ENCODE results near the gene TTC28.

The TTC28 gene

DNA sequence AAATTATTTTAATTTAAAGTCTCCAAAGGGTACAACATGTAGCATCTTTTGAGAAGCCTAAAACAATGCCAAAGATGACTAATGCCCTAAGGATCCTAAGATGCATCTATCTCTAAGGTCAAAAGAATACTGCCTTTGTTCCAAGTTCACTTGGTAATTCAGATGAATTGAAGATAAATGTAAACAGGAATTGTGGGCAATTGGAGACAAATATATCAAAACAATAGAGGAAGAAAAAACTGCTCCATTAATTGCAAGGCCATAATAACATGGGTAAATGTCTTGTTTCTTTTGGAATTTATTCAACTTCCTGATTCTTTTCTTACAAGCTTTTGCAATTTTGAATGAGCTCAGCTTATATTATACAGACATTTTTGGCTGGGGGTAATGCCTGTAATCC, 338.6 kb downstream of the TTC28 start:
- no peak for DNase-seq

DNA sequence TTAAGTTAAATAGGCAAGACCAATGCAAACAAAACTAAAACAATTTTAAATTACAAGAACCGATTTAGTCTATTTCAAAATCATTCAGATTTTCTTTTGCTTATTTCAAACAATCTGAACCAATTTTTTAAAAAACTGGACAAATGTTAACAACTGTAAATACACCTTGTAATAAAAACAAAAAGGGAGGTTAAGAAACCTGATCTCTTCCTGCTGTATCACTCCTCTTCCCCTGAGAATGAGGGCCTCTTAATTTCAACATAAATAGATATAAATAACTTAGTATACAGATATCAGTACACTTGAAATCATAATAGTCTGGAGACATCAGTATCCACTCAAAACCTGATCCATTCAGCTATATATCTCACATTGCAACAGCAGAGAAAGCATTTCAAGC, 346.6 kb downstream of the TTC28 start:
- DNase-seq: no peak

DNA sequence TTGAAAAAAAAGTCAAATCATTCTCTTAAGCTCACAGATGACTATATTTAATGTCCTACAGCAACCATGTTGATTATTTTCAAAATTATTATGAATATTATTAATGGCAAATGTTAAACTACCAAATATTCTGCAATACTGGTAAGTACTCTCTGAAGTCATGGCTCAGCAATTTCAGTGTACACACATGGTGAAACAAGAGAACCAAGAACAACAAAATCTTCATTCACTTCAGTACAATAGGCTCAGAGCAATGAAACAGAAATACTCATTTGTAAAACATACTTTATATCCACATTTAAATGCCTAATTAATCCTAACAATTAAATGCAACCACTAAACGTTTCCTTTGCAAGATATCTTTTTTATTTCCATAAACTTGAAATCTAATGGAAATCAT, 347.2 kb downstream of the TTC28 start:
- DNase-seq: no peak

DNA sequence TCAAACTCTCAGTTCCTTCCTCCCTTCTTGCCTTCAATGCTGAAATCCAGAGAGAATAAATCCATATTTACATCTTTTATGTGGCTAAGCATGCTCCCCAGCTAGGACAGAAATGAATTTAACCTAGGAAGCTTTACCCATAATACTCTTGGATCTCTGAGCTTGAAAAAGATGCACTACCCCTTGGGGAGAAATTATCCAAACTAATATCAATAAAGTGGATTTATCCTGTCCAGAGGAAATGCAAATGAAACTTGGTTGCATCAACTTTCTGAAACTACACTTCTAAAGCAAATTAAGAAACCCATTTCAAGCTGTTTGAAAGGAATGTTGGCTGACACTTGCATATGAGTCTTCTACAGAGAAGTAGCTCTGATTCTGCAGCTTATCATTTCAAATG, 347.9 kb downstream of the TTC28 start:
- DNase-seq: no peak

DNA sequence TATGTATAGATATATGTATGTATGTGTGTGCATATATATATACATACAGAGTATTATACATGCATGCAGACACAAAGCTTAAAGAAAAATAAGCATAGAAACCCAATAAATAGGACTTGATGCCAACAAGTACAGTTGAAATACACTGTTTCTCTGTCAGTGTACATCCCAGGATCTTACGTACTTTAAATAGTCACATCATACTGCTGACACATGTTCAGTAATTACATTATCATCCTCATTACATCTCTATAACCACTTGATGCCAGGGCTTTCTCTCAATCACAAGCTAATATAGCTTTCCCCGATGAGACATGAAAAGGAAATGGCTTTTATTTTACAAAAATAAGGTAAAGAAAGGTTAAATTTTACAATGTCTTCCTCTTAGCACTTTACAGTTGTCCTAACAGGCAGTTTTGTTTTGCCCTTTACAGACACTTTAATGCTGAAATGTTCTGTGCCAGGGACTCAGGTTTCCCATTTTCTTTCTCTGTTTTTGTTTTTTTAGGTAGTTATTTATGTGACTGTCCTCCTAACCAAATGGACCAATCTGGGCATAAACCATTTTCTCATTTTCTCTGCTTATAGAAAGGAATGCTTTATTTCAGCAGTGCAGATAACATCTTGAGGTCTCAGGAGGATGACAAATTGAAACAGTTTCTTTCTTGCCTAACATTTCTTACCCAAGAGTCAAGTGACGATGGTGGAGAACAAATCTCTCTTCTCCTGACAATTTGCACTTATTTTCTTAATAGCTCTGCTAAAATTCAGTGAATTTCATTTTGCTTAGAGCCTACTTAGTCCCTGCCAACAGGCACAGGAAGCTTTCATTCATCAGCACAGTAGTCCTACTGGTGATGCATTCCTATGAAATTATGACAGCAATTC, 350.2 kb downstream of the TTC28 start:
- no peak for DNase-seq

DNA sequence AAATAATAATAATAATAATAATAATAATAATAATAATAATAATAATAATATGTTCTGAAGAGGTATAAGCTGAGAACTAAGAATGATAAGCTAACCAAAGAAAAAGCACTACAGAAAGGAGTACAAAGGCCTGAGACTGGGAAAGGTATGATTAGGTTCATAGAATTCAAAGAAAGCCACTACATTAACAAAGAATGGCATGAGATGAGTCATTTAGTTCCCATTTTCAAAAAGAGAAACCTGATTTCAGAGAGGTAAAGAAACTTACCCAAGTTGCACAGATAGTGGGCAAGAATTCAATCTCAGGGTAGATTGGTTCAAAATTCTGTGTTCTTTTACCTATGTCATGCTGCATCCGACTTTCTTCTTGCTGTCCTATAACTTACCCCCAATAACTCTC, 350.9 kb downstream of the TTC28 start:
- DNase-seq: no peak

DNA sequence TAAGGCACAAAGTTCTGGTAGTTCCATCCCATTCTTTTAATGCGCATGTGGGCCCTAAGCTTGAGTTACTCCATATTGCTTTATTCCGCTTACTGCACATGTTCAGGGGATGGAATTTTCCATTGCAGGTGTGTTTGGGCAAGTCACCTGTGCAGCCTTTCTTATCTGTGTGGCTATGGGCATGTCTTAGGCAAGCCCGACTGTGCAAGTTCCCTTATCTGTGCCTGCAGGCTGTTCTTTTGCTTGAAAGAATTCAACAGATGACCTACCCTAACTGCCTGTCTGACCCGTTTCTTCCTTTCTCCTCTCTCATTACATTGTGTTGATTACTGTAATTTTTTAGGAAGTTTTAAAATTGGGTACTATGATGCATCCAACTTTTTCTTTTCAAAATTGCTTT, 363.6 kb downstream of the TTC28 start:
- no peak for DNase-seq

DNA sequence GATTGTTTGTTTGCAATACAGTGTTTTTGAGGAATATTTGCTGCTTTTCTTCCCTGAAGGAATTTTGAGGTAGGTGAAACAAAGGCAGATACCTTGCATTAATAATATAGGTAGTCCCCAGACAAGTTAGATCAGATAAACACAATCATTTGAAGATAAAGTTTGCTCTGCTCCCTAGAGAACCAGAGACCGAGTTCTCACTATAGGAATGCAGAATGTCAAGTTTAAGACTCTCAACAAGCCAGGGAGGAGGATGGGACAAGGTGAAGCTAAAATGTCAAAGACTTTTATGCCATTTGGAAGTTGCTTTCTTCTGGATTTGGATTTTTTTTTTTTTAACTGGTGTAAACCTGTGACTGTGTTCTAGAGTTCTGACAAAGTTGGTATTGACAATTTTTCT, 364.7 kb downstream of the TTC28 start:
- no peak for DNase-seq

DNA sequence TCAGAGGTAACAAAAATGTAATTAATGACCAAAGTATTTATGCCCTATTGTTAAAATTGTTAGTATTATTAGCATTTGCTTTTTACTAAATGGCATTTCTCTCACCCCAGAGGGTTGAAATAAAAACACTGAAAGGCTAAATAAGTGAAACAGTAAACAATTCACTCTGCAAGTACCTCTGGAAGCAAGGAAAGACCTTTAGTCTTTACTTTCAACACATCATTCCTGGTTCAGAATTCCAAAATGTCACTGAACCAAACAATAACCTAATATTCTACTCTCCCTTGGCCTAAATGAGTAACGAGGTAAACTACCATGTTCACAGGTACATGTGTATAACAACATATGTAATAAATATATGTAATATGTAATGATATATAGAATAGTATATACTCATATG, 369.3 kb downstream of the TTC28 start:
- DNase-seq: no peak

DNA sequence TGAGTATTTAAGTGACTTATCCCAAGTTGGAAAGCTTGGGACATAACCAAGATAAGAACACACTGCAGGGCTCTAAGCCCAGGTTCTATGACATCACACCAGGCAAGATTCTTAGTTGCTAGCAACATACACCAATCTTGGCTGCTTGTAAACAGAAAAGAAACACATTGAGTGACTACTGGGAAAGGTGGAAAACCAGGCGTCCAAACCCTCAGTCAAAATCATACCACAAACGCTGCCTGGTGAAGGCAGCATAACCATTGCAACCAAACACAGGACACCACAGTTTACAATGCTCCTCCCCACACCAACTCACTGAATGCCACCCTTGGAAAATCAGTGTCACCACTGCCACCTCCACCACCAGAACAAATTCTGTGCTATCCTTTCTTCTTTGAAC, 379.9 kb downstream of the TTC28 start:
- DNase-seq: no peak

DNA sequence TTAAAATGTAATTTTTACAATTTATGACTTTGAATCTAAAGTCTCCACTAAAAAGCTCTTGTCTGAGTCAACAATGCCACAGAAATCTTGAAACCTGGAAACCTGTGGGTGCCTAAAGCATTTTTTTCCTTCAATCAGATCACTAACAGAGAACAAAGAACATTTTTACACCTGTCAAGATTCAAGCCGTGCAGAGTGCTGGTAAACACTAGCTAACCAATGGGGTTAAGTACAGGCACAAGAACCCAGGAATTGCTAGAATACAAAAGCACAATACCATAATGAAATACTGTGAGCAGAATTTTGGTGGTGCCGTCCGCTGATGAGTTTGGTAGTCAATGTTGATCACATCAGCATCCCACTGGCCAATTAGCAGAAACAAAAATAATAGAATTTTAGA, 380.3 kb downstream of the TTC28 start:
- no peak for DNase-seq

DNA sequence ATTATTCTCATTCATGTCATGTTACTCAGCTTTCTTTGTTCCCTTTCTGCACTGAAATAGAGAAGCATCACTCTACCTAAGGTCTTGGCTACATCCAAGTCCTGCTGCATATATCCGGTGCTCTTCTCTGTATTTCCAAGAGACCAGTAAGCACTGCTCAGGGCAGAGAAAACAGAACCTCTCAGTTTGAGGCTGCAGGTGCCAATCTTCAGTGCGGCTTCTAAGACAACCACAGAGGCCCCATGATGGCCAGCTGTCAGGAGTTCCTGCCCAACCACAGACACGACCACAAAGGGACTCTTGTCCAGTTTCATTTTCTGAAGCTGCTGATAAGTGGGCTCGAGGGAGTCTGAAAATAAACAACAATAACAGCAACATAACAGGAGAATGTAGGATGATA, 382.1 kb downstream of the TTC28 start:
- no peak for DNase-seq

DNA sequence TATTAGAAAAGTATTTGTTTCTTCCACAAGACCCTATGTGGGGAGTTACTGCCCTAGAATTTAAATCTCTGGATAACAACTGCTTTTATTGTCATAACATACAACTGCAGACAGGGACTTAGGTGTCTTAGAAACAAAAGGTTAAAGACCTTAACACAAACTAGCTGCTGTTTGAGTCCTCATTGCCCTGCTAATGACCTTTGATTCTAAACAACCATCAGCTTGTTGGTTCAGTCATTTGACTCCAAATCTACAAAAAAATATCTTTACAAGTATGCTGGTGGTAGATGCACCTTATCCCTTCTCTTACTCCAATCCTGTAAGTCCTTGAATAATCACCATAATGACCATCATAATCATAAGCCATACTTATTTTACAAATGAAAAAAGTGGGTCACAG, 383.2 kb downstream of the TTC28 start:
- no peak for DNase-seq

DNA sequence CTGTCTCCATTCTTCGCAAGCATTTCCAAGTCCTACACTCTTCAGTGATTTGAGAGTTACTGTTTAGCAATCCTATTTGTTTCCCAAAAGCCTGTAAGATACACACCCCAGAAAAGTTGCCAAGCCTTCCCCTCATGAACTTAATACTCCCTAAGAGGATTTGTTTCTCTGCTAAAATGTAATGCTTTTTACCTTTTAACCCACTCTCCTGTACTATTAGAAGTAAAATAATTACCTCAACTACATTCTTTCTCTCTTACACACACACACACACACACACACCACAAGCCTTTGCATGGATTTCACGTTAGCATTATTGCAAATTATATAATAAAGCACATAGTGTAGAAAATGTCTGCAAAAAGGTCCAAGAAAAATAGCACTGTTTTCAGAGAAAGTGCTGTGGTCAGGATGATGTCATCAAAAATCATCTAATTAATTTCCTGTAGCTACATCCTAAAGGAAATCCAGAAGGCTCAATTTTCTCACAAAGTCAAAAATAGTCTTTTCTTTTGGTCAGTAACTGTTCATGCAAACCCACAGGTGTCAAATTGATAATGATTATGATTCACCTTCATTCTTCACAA, 396.5 kb downstream of the TTC28 start:
- DNase-seq: no peak

DNA sequence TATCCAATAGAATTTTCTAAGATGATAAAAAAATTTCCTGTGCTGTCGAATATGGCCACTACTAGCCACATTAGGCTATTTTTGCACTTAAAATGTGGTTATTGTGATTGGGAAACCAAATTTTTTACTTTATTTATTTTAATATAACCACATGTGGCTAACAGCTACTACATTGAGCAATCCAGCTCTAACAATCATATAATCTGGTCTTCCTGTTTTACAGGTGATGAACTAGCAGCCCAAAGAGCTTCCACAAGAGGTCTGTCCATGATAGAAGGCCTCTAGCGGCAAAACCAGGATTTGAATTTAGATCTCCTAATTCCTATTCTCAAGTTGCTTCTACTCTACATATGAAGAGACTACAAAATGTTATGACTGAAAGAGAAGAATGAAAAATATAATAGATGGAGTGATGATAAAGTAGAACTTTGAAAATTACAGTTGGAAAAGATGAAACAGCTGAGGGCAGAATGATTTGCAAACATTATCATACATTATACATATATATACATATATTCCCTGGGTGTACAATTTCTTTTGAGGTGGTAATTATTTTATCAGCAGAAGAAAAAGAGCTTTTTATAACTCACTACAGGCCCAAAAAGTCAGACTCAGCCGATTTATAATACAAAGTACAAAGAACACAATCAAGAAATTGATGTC, 397.1 kb downstream of the TTC28 start:
- no peak for DNase-seq

DNA sequence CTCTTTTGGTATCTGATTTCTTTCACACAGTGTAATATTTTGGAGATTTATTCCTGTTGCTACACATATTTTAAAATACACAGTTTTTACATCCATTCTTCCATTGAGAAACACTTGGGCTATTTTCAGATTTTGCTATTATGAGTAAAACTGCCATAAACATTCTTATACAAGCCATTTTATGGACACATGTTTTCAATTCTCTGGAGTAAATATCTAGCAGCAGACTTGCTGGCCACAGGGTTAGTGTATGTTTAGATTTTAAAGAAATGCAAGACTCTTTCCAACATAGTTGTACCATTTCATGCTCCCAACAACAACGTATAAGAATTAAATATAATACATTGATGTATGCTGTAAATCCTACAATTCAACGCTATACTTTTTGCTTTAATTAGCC, 399.8 kb downstream of the TTC28 start:
- no peak for DNase-seq

DNA sequence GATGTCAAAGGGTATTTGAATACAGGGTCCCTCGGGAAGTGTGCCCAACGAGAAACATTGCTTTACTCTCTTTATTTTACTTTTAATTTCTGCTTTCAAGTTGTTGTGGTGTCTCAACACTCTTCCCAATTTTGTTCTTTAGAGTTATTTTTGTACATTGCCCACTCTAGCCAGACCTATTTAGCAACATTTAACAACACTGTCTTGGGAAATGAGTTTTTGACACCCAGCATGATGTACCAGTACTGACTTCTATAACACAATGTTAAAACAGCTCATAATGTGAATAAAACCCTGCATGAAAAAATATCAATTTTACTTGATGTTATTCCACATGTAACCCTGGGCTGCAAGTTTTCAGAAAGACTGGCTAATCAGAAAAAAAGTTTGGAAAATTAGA, 410.4 kb downstream of the TTC28 start:
- no peak for DNase-seq

DNA sequence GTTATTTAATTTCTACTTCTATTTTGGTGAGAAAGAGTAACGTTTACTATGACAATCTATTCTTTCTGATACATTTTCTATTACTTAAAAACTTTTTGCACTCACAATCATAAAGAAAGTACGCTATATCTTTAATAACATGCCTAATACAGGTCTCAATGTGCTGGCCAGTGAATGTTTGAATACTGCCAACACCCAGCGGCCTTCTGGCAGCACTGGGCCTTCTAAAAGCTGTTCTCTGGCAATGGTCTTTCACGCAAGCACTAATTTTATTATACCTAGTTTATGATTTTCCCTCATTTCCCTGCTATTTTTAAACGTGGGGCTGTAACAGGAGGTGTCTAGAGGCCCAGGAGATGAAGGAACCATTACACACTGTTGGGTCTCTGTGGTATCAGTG, 410.8 kb downstream of the TTC28 start:
- DNase-seq: no peak

DNA sequence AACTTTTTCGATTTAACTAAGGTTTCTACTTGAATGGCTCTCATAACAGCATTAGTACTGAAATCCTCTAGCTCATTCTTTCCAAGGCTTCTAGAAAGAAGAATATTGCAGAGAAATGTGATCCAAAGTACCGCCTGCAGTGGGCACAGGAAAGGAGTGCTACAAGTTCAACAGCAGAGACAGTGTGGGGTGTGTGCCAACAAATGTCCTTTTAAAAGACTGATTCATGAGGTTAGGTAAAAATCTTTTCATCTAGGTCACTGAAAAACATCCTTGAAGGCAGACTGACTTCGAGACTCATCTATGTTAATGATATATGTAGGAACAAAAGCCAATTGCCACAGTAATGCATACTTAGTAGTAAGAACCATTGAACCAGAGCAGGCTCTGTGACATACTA, 411.5 kb downstream of the TTC28 start:
- DNase-seq: no peak

DNA sequence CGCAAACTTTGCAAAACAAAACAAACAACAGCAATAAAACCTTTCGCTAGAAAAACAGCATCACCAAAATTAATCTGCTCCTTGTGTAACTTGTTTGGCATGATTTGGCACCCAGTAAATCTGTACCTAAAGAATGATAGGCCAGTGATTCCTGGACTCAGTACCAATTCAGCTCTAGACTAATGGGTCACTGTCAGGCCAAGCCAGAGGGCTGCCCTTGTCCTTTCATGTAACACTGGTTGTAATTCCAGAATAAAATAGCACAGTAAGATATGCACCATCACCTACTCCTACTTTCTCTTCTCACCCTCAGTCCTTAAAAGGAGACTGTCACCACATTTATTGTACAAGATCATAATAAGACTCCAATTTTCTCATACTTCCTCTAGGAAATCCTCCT, 419.0 kb downstream of the TTC28 start:
- DNase-seq: no peak

DNA sequence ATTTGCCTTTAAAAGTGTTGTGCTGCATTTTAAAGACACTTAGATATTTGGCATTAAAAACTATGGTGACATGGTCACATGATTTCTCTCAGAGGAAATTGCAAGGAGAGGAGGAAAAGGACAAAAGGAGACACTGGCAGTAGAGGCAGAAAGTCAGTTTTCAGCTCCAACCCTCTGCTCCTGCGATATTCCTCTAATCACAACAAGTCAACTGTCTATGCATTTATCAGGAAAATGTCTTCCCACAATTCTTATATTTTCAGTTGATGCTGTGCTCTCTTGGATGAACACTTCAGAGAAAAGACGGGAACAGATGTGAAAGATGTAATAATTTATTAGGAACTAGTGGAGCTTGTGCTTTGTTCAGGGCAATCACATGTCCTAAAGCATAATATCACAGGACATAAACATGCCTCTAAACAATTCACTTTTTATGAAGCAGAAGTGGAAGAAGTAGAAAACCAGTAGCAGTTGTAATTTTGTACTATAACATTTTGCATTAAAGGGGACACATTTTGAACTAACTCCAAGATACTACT, 419.8 kb downstream of the TTC28 start:
- DNase-seq: no peak

DNA sequence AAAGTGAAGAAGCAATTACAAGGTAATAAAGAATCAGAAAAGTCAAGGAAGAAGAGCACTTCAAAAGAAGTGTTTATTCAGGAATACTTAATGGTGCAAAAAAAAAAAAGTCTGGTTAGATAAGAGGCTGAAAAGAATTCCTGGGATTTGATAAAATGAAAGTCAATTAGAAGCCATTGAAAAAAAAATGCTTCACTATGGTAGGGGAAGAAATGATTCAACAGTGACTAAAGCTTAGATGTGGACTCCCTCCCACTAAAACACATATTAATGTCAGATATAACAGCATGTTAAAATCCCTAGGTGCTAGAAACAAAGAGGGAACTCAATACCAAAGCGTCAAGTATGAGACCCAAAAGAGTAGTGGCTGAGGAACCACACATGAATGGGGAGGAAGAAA, 425.2 kb downstream of the TTC28 start:
- no peak for DNase-seq

DNA sequence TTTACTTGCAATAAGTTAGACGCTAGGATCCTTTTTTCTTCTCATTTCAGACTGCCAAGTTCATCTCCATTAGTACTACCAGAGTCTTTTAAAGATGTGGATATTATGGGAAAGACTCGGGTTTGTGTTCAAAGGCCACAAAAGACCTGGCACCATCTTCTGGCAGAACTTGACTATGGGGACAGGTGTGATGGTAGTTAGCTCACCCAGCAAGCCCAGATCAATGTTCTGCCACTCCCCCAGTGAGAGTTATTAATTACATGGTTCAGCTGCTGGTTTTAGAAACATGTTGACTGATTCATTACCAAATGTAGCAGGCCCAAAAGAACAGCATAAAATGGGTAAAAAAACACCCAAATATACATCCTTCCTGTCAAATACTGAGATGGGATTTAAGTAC, 427.1 kb downstream of the TTC28 start:
- DNase-seq: no peak

DNA sequence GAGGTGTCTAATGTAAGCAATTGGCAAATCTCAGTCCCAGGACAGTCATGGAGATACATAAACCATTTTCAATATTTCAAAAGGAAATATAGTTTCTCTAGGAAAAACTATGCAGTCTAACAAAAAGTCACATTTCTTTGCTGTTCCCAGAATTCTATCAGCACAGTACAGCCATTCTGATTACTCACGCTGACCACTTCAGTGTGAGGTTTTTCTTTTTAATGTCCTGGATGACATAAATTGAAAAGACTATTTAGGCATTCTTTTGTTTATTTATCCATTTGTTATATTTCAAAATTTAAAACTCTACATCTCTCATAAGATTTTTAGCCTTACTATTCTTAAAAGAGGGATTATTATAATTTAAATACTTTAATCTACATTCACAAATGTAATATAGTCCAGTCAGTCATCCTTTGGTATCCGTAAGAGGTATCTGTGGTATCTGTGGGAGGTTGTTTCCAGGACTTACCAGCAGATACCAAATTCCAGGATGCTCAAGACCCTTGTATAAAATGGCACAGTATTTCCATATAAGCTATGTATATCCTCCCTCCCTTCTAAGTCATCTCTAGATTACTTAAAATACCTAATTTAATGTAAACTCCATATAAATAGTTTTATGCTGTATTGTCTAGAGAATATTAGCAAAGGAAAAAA, 429.5 kb downstream of the TTC28 start:
- DNase-seq: no peak
